ENCODE data around the gene NTNG1. TPM values are rescaled to one million over a fixed set of nuclear protein-coding genes. Genes with fewer than 3 reads are reported as not detected.
A peak's percentile ranks its signal among the peaks of the same experiment; 100 is the strongest.

NTNG1 gene
- total RNA-seq, 2 experiments from 2014 or later = not detected

GRCh38 chr1:107459204-107459904, 318.5 kb downstream of the NTNG1 start:
- H3K9me3 Mint-ChIP-seq = no peaks in the 10 kb centered on the region

GRCh38 chr1:107460035-107460434, 319.2 kb downstream of the NTNG1 start:
- ChIA-PET CTCF (interaction anchor here (0.9 to 1.2 kb wide), 2 partner anchors 13 to 18 kb away, joined by 3 read pairs; no protein-coding TSS in a partner anchor), POLR2A (no interaction called here)
- H3K27ac Mint-ChIP-seq = no peak overlapping the region
- DNase-seq = no peak
- peaks cover 3% of the 10 kb centered on the region for H3K27me3 Mint-ChIP-seq
- no peaks in the 10 kb centered on the region for H3K36me3 Mint-ChIP-seq (ENCODE audit: low read depth)
- H3K4me1 Mint-ChIP-seq = no peaks in the 10 kb centered on the region
- no peaks in the 10 kb centered on the region for H3K9me3 Mint-ChIP-seq
- H3K4me3 Mint-ChIP-seq = no peak overlapping the region

More at GRCh38 chr1:107459204-107459904, 318.5 kb downstream of the NTNG1 start:
- H3K27me3 Mint-ChIP-seq = peaks cover 3% of the 10 kb centered on the region
- POLR2A ChIA-PET = no interaction called here
- no peak overlapping the region for H3K27ac Mint-ChIP-seq
- no peak overlapping the region for H3K4me3 Mint-ChIP-seq
- H3K36me3 Mint-ChIP-seq (ENCODE audit: low read depth) = no peaks in the 10 kb centered on the region
- no peak for DNase-seq
- CTCF ChIA-PET = interaction anchor here (1.2 kb wide), 1 partner anchor 14 kb away, joined by 3 read pairs; no protein-coding TSS in a partner anchor
- no peaks in the 10 kb centered on the region for H3K4me1 Mint-ChIP-seq

DNA sequence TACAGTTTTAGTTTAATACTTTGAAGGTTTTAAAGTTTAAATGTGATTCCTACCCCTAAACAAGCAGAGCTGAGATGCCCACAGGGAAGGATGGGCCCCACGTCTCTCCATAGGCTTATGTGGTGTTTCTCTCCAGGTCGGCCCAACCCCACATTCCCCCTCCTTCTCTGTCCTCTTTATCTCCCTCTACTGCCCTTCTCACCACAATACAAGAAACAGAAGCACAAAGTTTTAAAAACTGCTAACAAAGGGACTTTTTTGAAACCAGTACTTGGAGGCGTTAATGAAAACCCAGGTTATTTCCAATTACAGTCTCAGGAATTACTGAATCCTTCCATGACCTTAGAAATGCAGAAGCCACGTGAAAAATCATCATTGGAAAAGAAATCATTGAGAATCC, 324.0 kb downstream of the NTNG1 start:
- H3K27ac Mint-ChIP-seq = no peak overlapping the region
- peaks cover 7% of the 10 kb centered on the region for H3K27me3 Mint-ChIP-seq
- no peaks in the 10 kb centered on the region for H3K4me1 Mint-ChIP-seq
- no peaks in the 10 kb centered on the region for H3K36me3 Mint-ChIP-seq (ENCODE audit: low read depth)
- no peak overlapping the region for H3K4me3 Mint-ChIP-seq
- DNase-seq = no peak
- no peaks in the 10 kb centered on the region for H3K9me3 Mint-ChIP-seq
- CTCF ChIA-PET = interaction anchor here (0.6 kb wide), 1 partner anchor 79 kb away, joined by 3 read pairs; no protein-coding TSS in a partner anchor
- POLR2A ChIA-PET = no interaction called here

GRCh38 chr1:107467286-107467685, 326.4 kb downstream of the NTNG1 start:
- ChIA-PET POLR2A (no interaction called here), CTCF (no interaction called here)
- DNase-seq = no peak
- Mint-ChIP-seq H3K4me1 (no peaks in the 10 kb centered on the region), H3K27ac (no peak overlapping the region), H3K9me3 (no peaks in the 10 kb centered on the region), H3K27me3 (peaks cover 5% of the 10 kb centered on the region), H3K4me3 (no peak overlapping the region), H3K36me3 (ENCODE audit: low read depth) (no peaks in the 10 kb centered on the region)

DNA sequence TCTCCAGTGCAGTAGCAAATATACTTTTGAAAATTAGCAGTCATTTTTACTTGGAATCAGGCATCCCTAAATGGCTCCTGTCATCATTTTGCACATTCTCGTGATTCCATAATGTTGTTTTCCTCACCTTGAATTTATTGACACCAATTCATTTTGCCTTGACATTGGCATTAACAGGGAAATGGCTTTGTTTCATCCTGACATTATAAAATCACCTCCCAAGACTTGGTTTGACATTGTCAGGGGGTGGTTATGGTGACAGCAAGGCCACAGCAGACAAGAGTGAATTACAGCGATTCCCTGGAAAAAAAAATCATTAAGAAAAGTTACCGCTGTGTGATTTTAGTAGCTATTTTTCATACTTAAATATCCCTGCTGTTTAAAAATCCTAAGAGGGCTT, 327.0 kb downstream of the NTNG1 start:
- no peak for DNase-seq
- Mint-ChIP-seq H3K27ac (no peak overlapping the region), H3K36me3 (ENCODE audit: low read depth) (no peaks in the 10 kb centered on the region), H3K9me3 (no peaks in the 10 kb centered on the region), H3K4me1 (no peaks in the 10 kb centered on the region), H3K4me3 (no peak overlapping the region), H3K27me3 (peaks cover 7% of the 10 kb centered on the region)
- POLR2A ChIA-PET = no interaction called here
- CTCF ChIA-PET = no interaction called here

GRCh38 chr1:107473065-107473464, 332.2 kb downstream of the NTNG1 start:
- Mint-ChIP-seq H3K4me1 (peaks cover 3% of the 10 kb centered on the region), H3K4me3 (no peak overlapping the region), H3K27ac (no peak overlapping the region), H3K9me3 (no peaks in the 10 kb centered on the region), H3K36me3 (ENCODE audit: low read depth) (no peaks in the 10 kb centered on the region), H3K27me3 (peaks cover 10% of the 10 kb centered on the region)
- ChIA-PET POLR2A (no interaction called here), CTCF (interaction anchor here (0.6 to 1.6 kb wide), 3 partner anchors 13 to 126 kb away, joined by 3 to 4 read pairs (median 3); no protein-coding TSS in a partner anchor)
- DNase-seq = no peak

DNA sequence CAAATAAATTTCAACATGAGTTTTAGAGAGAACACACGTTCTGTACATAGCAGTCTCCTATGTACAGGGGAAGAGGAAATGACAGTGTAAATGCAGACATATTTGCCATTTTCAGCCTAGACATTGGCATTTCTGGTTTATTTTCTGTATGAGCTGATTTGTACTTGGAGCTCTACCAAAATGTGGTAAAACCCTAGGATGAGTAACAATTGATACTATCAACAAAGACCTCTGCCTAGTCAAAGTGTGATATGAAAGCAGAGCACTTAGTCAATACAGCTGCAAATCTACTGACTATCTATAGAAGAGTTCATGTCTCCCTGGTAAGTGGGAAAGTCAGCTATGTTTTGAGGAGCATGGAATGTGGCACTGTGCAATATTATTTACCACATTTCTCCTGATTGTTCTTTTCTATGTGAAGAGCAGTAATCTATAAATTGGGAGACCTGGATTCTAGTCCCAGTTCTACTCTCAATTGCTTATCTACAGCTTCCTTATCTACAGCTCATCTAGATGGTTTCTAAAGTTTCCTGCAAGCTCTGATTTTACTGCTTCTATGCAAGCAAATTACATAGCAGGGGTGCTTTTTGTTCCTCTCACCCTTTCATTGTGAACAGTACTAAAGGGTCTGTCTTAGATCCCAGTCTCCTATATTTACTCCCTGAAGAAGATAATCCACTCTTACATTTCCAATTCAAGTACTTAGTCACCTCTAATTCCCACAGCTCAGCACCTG, 334.2 kb downstream of the NTNG1 start:
- H3K27ac Mint-ChIP-seq = no peak overlapping the region
- no peak overlapping the region for H3K4me3 Mint-ChIP-seq
- no peak for DNase-seq
- no peaks in the 10 kb centered on the region for H3K9me3 Mint-ChIP-seq
- no peaks in the 10 kb centered on the region for H3K36me3 Mint-ChIP-seq (ENCODE audit: low read depth)
- ChIA-PET CTCF (no interaction called here), POLR2A (interaction anchor here (0.6 kb wide), 1 partner anchor 1030 kb away, joined by 3 read pairs; no protein-coding TSS in a partner anchor)
- peaks cover 3% of the 10 kb centered on the region for H3K4me1 Mint-ChIP-seq
- H3K27me3 Mint-ChIP-seq = peaks cover 22% of the 10 kb centered on the region

- H3K9me3 Mint-ChIP-seq = no peaks in the 10 kb centered on the region
- no peak overlapping the region for H3K4me3 Mint-ChIP-seq
- H3K4me1 Mint-ChIP-seq = peaks cover 3% of the 10 kb centered on the region
- H3K36me3 Mint-ChIP-seq (ENCODE audit: low read depth) = no peaks in the 10 kb centered on the region
- peak; percentile 9 for DNase-seq
- ChIA-PET POLR2A (no interaction called here), CTCF (interaction anchor here (1.4 kb wide), 1 partner anchor 17 kb away, joined by 3 read pairs; no protein-coding TSS in a partner anchor)
- peaks cover 35% of the 10 kb centered on the region for H3K27me3 Mint-ChIP-seq
- no peak overlapping the region for H3K27ac Mint-ChIP-seq
Observed at GRCh38 chr1:107477233-107477632, 336.4 kb downstream of the NTNG1 start.

- CTCF ChIA-PET = no interaction called here
- no peak overlapping the region for H3K27ac Mint-ChIP-seq
- peaks cover 30% of the 10 kb centered on the region for H3K27me3 Mint-ChIP-seq
- H3K36me3 Mint-ChIP-seq (ENCODE audit: low read depth) = no peaks in the 10 kb centered on the region
- no peaks in the 10 kb centered on the region for H3K9me3 Mint-ChIP-seq
- H3K4me3 Mint-ChIP-seq = no peak overlapping the region
- POLR2A ChIA-PET = no interaction called here
- no peak for DNase-seq
- H3K4me1 Mint-ChIP-seq = peaks cover 3% of the 10 kb centered on the region
Observed at GRCh38 chr1:107479865-107480350, 339.1 kb downstream of the NTNG1 start.

GRCh38 chr1:107480548-107481415, 339.9 kb downstream of the NTNG1 start:
- H3K27ac Mint-ChIP-seq = no peak overlapping the region
- peaks cover 30% of the 10 kb centered on the region for H3K27me3 Mint-ChIP-seq
- no peak for DNase-seq
- H3K36me3 Mint-ChIP-seq (ENCODE audit: low read depth) = no peaks in the 10 kb centered on the region
- CTCF ChIA-PET = interaction anchor here (0.6 to 0.8 kb wide), 2 partner anchors 38 to 559 kb away, joined by 3 read pairs; no protein-coding TSS in a partner anchor
- POLR2A ChIA-PET = no interaction called here
- no peaks in the 10 kb centered on the region for H3K4me1 Mint-ChIP-seq
- H3K9me3 Mint-ChIP-seq = no peaks in the 10 kb centered on the region
- no peak overlapping the region for H3K4me3 Mint-ChIP-seq

DNA sequence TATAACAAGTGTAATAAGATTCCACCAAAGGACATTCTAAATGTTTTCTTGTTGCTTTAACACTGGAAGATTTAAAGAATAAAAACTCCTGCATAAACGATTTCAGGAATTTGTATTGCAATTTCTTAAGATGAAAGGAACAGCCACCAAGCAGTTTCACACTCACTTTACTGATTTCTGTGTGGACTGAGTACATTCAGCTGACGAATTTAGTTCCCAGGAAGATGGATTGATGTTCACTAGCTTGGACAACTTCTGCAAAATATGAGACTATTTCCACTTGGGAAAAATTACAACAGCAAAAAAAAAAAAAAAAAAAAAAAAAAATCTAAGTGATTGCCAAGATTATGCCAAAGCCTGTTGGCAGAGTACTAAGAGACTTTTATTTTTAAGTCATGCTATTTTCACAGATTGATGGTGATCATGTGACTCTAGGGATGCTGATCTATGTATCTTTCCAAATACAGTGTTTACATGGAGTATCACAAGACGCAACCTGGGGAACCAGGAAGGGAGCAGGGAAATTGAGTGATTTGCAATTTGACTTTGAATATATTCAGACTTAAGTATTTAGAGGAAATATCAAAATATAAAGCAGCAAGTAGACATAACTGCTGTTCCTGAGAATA, 341.0 kb downstream of the NTNG1 start:
- H3K27ac Mint-ChIP-seq = no peak overlapping the region
- no peak for DNase-seq
- H3K4me1 Mint-ChIP-seq = no peaks in the 10 kb centered on the region
- H3K9me3 Mint-ChIP-seq = no peaks in the 10 kb centered on the region
- peaks cover 25% of the 10 kb centered on the region for H3K27me3 Mint-ChIP-seq
- ChIA-PET POLR2A (no interaction called here), CTCF (no interaction called here)
- no peak overlapping the region for H3K4me3 Mint-ChIP-seq
- H3K36me3 Mint-ChIP-seq (ENCODE audit: low read depth) = no peaks in the 10 kb centered on the region

GRCh38 chr1:107483949-107484348, 343.1 kb downstream of the NTNG1 start:
- Mint-ChIP-seq H3K4me1 (no peaks in the 10 kb centered on the region), H3K4me3 (no peak overlapping the region), H3K27me3 (peaks cover 23% of the 10 kb centered on the region), H3K27ac (no peak overlapping the region), H3K36me3 (ENCODE audit: low read depth) (no peaks in the 10 kb centered on the region), H3K9me3 (no peaks in the 10 kb centered on the region)
- no peak for DNase-seq
- ChIA-PET POLR2A (no interaction called here), CTCF (no interaction called here)
